ENCODE measurements around the gene CCDC149. TPM values are rescaled to one million over a fixed set of nuclear protein-coding genes. Genes with fewer than 3 reads are reported as not detected.

CCDC149 gene
- total RNA-seq, 2 donors from 2014 or later: 13.3 to 13.5 TPM

GRCh38 chr4:24765376-24765988 is 147.4 kb downstream of the CCDC149 start:
- Histone ChIP-seq H3K4me1 (no peaks in the 10 kb centered on the region), H3K4me3 (no peak overlapping the region), H3K36me3 (no peaks in the 10 kb centered on the region), H3K27me3 (no peaks in the 10 kb centered on the region), H3K9me3 (no peaks in the 10 kb centered on the region), H3K9ac (ENCODE audit: low read depth in 2 of 2, low read length in 2 of 2) (no peak overlapping the region), H3K27ac (no peak overlapping the region)
- intact Hi-C loops (cut with DNase I): no loop called here
- TF ChIP-seq, protein P1, sequence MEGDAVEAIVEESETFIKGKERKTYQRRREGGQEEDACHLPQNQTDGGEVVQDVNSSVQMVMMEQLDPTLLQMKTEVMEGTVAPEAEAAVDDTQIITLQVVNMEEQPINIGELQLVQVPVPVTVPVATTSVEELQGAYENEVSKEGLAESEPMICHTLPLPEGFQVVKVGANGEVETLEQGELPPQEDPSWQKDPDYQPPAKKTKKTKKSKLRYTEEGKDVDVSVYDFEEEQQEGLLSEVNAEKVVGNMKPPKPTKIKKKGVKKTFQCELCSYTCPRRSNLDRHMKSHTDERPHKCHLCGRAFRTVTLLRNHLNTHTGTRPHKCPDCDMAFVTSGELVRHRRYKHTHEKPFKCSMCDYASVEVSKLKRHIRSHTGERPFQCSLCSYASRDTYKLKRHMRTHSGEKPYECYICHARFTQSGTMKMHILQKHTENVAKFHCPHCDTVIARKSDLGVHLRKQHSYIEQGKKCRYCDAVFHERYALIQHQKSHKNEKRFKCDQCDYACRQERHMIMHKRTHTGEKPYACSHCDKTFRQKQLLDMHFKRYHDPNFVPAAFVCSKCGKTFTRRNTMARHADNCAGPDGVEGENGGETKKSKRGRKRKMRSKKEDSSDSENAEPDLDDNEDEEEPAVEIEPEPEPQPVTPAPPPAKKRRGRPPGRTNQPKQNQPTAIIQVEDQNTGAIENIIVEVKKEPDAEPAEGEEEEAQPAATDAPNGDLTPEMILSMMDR (IDR thresholded peaks at IDR 0.05): no peak
- DNase-seq: no peak

DNA sequence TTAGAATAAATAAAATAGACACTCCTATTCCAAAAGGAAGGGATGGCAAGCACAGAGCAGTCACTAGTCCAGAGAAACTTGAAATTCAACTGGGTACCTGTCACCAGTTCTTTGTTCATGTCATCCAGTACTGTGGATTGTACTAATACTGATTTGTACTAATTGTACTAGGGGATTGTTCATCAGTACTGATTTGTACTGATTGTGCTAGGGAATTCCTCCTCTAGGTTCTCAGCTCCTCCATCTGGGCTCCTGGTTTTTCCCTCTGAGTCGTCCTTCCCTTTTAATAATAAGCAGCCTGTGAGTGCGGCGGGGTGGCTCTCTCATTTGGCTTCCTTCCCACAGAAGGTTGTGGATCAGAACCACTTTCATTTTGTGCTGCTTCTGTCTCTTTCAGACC is 148.5 kb downstream of the CCDC149 start:
- Histone ChIP-seq H3K9me3 (no peaks in the 10 kb centered on the region), H3K27ac (no peak overlapping the region), H3K9ac (ENCODE audit: low read depth in 2 of 2, low read length in 2 of 2) (no peak overlapping the region), H3K4me1 (no peaks in the 10 kb centered on the region), H3K36me3 (no peaks in the 10 kb centered on the region), H3K4me3 (no peak overlapping the region), H3K27me3 (no peaks in the 10 kb centered on the region)
- intact Hi-C loops (cut with DNase I): no loop called here
- TF ChIP-seq, protein P1 (IDR thresholded peaks at IDR 0.05): no peak
- DNase-seq: no peak

GRCh38 chr4:24763631-24764297 is 149.1 kb downstream of the CCDC149 start:
- Histone ChIP-seq H3K36me3 (no peaks in the 10 kb centered on the region), H3K4me1 (no peaks in the 10 kb centered on the region), H3K27ac (no peak overlapping the region), H3K4me3 (no peak overlapping the region), H3K9me3 (no peaks in the 10 kb centered on the region), H3K9ac (ENCODE audit: low read depth in 2 of 2, low read length in 2 of 2) (no peak overlapping the region), H3K27me3 (no peaks in the 10 kb centered on the region)
- TF ChIP-seq, protein P1 (IDR thresholded peaks at IDR 0.05): no peak
- DNase-seq: no peak
- intact Hi-C loops (cut with DNase I): no loop called here

Other genes with a start within 250 kb of the CCDC149 start
- 10 to 100 TPM; 22.3 to 35.8 TPM for gene SOD3, start 117.5 kb downstream of the CCDC149 start, total RNA-seq
- under 1 TPM; 0.32 to 0.82 TPM for gene LGI2, start 117.9 kb upstream of the CCDC149 start, total RNA-seq
- 10 to 100 TPM; 13.1 to 16.3 TPM for gene SEPSECS, start 247.4 kb upstream of the CCDC149 start, total RNA-seq